ENCODE results near the gene TOR1B. TPM values are rescaled to one million over a fixed set of nuclear protein-coding genes. Genes with fewer than 3 reads are reported as not detected.

TOR1B gene
- total RNA-seq, 6 experiments from 2014 or later, result 31.6 to 43.1 (median 36.1) TPM

GRCh38 chr9:129822898-129823541 is 20.0 kb downstream of the TOR1B start:
- H3K27me3 Mint-ChIP-seq (ENCODE audit: insufficient read depth), result no peaks in the 10 kb centered on the region; the same call in 1 of the 2 replicates
- peak overlapping the region; percentile 82 for H3K27ac Mint-ChIP-seq
- H3K36me3 Mint-ChIP-seq (ENCODE audit: low read depth), result peaks cover 19% of the 10 kb centered on the region; the same call in 1 of the 2 replicates
- no peak for TF ChIP-seq CTCF (IDR thresholded peaks at IDR 0.05)
- peaks cover 10% of the 10 kb centered on the region for H3K4me1 Mint-ChIP-seq (ENCODE audit: low read depth)
- DNase-seq, result no peak
- H3K9me3 Mint-ChIP-seq, result no peaks in the 10 kb centered on the region
- H3K4me3 Mint-ChIP-seq, result peak overlapping the region; percentile 92

GRCh38 chr9:129823542-129823934 is 20.6 kb downstream of the TOR1B start:
- Mint-ChIP-seq H3K9me3 (no peaks in the 10 kb centered on the region), H3K36me3 (ENCODE audit: low read depth) (peaks cover 16% of the 10 kb centered on the region; the same call in 1 of the 2 replicates), H3K27ac (peak overlapping the region; percentile 82), H3K27me3 (ENCODE audit: insufficient read depth) (no peaks in the 10 kb centered on the region; the same call in 1 of the 2 replicates), H3K4me3 (peak overlapping the region; percentile 92), H3K4me1 (ENCODE audit: low read depth) (peaks cover 10% of the 10 kb centered on the region)
- no peak for DNase-seq
- TF ChIP-seq CTCF (IDR thresholded peaks at IDR 0.05), result no peak

GRCh38 chr9:129823935-129824601 is 21.1 kb downstream of the TOR1B start, which contains the start of gene TOR1A:
TOR1A (minus strand) TSS chr9:129824136; CDS start chr9:129824085, 51 bp downstream.
- Mint-ChIP-seq H3K4me1 (ENCODE audit: low read depth) (peaks cover 10% of the 10 kb centered on the region), H3K4me3 (peak within 1 kb of the TSS; percentile 92), H3K27ac (peak within 1 kb of the TSS; percentile 82), H3K9me3 (no peaks in the 10 kb centered on the region), H3K27me3 (ENCODE audit: insufficient read depth) (no peaks in the 10 kb centered on the region; the same call in 1 of the 2 replicates), H3K36me3 (ENCODE audit: low read depth) (peaks cover 11% of the 10 kb centered on the region; the same call in 1 of the 2 replicates)
- no peak for TF ChIP-seq CTCF (IDR thresholded peaks at IDR 0.05)
- DNase-seq, result peak; percentile 94

GRCh38 chr9:129826344-129826743 is 23.4 kb downstream of the TOR1B start:
- H3K9me3 Mint-ChIP-seq, result no peaks in the 10 kb centered on the region
- peaks cover 20% of the 10 kb centered on the region for H3K36me3 Mint-ChIP-seq (ENCODE audit: low read depth)
- H3K4me3 Mint-ChIP-seq, result no peak overlapping the region
- no peak for DNase-seq
- TF ChIP-seq CTCF (IDR thresholded peaks at IDR 0.05), result no peak
- no peak overlapping the region for H3K27ac Mint-ChIP-seq
- peaks cover 10% of the 10 kb centered on the region for H3K4me1 Mint-ChIP-seq (ENCODE audit: low read depth)
- no peaks in the 10 kb centered on the region; the same call in 1 of the 2 replicates for H3K27me3 Mint-ChIP-seq (ENCODE audit: insufficient read depth)

- Mint-ChIP-seq H3K4me1 (ENCODE audit: low read depth) (peaks cover 10% of the 10 kb centered on the region), H3K9me3 (no peaks in the 10 kb centered on the region), H3K27me3 (ENCODE audit: insufficient read depth) (no peaks in the 10 kb centered on the region; the same call in 1 of the 2 replicates), H3K27ac (no peak overlapping the region), H3K4me3 (no peak overlapping the region), H3K36me3 (ENCODE audit: low read depth) (peaks cover 20% of the 10 kb centered on the region)
- no peak for DNase-seq
- TF ChIP-seq CTCF (IDR thresholded peaks at IDR 0.05), result no peak
These were observed 23.8 kb downstream of the TOR1B start for GRCh38 chr9:129826759-129827158.

Measured in HFFc6 (cell line).